Erythroblast (primary cell): ENCODE results near the gene CH25H.
"Not testable (repeated sequence)": the region's sequence is repeated elsewhere in the genome, so short reads cannot be mapped to it uniquely, and the experiment has no call there.

Source experiments
- GATA1 ChIP-seq: IDR thresholded peaks from 2 replicates; pipeline ENCODE4 v1.6.1; 2011; ENCODE audit warnings: low read depth, mild to moderate bottlenecking, control low read depth, low read length, moderate library complexity
- POLR2A ChIP-seq: IDR thresholded peaks from 2 replicates; pipeline ENCODE4 v1.6.1; 2011; ENCODE audit warnings: mild to moderate bottlenecking, low read length

GRCh38 chr10:89191301-89191700, 15.8 kb downstream of the CH25H start:
- TF ChIP-seq POLR2A, GATA1: not testable (repeated sequence)
